H1 (cell line): ENCODE measurements around the gene ST6GALNAC5. TPM values are rescaled to one million over a fixed set of nuclear protein-coding genes. Genes with fewer than 3 reads are reported as not detected.

Source experiments
- CTCF ChIA-PET: fragments of 300-600 bp; sonication (Branson Sonifier 250); formaldehyde crosslinking; loops from one replicate; lab custom pipeline; 2021; ENCODE audit not compliant: partially characterized antibody; lab: Charles Lee
- POLR2A ChIA-PET: fragments of 300-600 bp; sonication (Branson Sonifier 250); formaldehyde crosslinking; loops from one replicate; lab custom pipeline; 2021; ENCODE audit warnings: inconsistent platforms; ENCODE audit not compliant: partially characterized antibody; lab: Charles Lee
- DNase-seq, 2 experiments: peaks; one replicate each; pipeline versions ENCODE4 v3.0.0 to v3.0.0-alpha.2; 2010 to 2022; ENCODE audit warnings: low spot score in 2 of 2, low read depth in 1 of 2, mixed read lengths in 1 of 2
- FAIRE-seq: peaks from 2 replicates; lab custom pipeline; 2011; peaks lifted over from hg19 to GRCh38; lab: Jason Lieb, UNC
- H2AFZ ChIP-seq: 2 replicates; pipeline ENCODE4 v1.8.1; 2012; ENCODE audit warnings: low read length, inconsistent platforms
- H2AK5ac ChIP-seq: 2 replicates; pipeline ENCODE4 v1.6.1; 2013; ENCODE audit warnings: low read depth, low read length
- H2BK120ac ChIP-seq: replicated peaks from 2 replicates; pipeline ENCODE3; 2013; ENCODE audit warnings: low read depth, low read length, inconsistent platforms
- H2BK12ac ChIP-seq: 2 replicates; pipeline ENCODE4 v1.6.1; 2013; ENCODE audit warnings: low read depth, low read length
- H2BK15ac ChIP-seq: 2 replicates; pipeline ENCODE4 v1.6.1; 2013; ENCODE audit warnings: low read length
- H2BK20ac ChIP-seq: 2 replicates; pipeline ENCODE4 v1.6.1; 2013; ENCODE audit warnings: low read length
- H2BK5ac ChIP-seq: 2 replicates; pipeline ENCODE4 v1.6.1; 2013; ENCODE audit warnings: low read depth, low read length
- H3K14ac ChIP-seq: 2 replicates; pipeline ENCODE4 v1.6.1; 2013; ENCODE audit warnings: inconsistent platforms; ENCODE audit not compliant: insufficient read length
- H3K18ac ChIP-seq: 2 replicates; pipeline ENCODE4 v1.6.1; 2013; ENCODE audit warnings: low read length; ENCODE audit errors: extremely low read depth
- H3K23ac ChIP-seq: 2 replicates; pipeline ENCODE4 v1.6.1; 2013; ENCODE audit warnings: inconsistent platforms; ENCODE audit not compliant: insufficient read length
- H3K23me2 ChIP-seq: 2 replicates; pipeline ENCODE4 v1.6.1; 2013; ENCODE audit warnings: low read depth, low read length
- H3K27ac ChIP-seq: 2 replicates; pipeline ENCODE4 v1.6.1; 2011; ENCODE audit warnings: low read depth, low read length, inconsistent platforms
- H3K27me3 ChIP-seq, 4 experiments: replicated peaks in 1 of 4; 1 replicate in 1 of 4; 2 replicates in 3 of 4; pipeline versions ENCODE4 v1.6.1 to v1.8.1; 2011 to 2013; ENCODE audit warnings: low read length in 3 of 4, mild to moderate bottlenecking in 3 of 4, inconsistent platforms in 2 of 4, mixed read lengths in 2 of 4, moderate library complexity in 1 of 4; ENCODE audit not compliant: control insufficient read depth in 3 of 4, insufficient read depth in 3 of 4; ENCODE audit errors: extremely low read depth in 1 of 4
- H3K36me3 ChIP-seq, 4 experiments: 2 replicates each; pipeline versions ENCODE4 v1.6.1 to v1.8.1; 2011 to 2013; ENCODE audit warnings: mild to moderate bottlenecking in 4 of 4, low read length in 3 of 4, moderate library complexity in 2 of 4, control low read depth in 1 of 4, inconsistent platforms in 1 of 4; ENCODE audit not compliant: insufficient read depth in 4 of 4, control insufficient read depth in 2 of 4
- H3K4ac ChIP-seq: replicated peaks from 2 replicates; pipeline ENCODE3; 2013; ENCODE audit warnings: low read length, low read depth, mixed read lengths, inconsistent platforms; ENCODE audit not compliant: insufficient read length
- H3K4me1 ChIP-seq, 4 experiments: replicated peaks in 1 of 4; 1 replicate in 1 of 4; 2 replicates in 3 of 4; pipeline versions ENCODE4 v1.6.1 to v1.8.1; 2011 to 2013; ENCODE audit warnings: low read length in 3 of 4, inconsistent platforms in 2 of 4, mixed read lengths in 1 of 4; ENCODE audit not compliant: insufficient read depth in 4 of 4, control insufficient read depth in 3 of 4
- H3K4me2 ChIP-seq, 2 experiments: 2 replicates each; pipeline versions ENCODE4 v1.6.1 to v1.8.1; 2011 to 2013; ENCODE audit warnings: low read depth in 2 of 2, low read length in 2 of 2, control low read depth in 1 of 2, inconsistent platforms in 1 of 2, mild to moderate bottlenecking in 1 of 2; ENCODE audit not compliant: insufficient read depth in 1 of 2
- H3K4me3 ChIP-seq, 4 experiments: fragments of 200-600, 300-600 bp in 1 of 4; sonication (generic), shearing (Covaris generic), sonication (Bioruptor Twin) in 1 of 4; 2 replicates each; pipeline versions ENCODE4 v1.5.1 to v1.8.1; 2011 to 2016; ENCODE audit warnings: low read length in 4 of 4, low read depth in 3 of 4, control low read depth in 2 of 4, inconsistent platforms in 2 of 4, mild to moderate bottlenecking in 2 of 4, mixed read lengths in 1 of 4, moderate library complexity in 1 of 4; ENCODE audit not compliant: insufficient read depth in 2 of 4; ENCODE audit errors: extremely low read depth in 1 of 4
- H3K56ac ChIP-seq: replicated peaks from 2 replicates; pipeline ENCODE3; 2013; ENCODE audit warnings: low read depth, mild to moderate bottlenecking, mixed read lengths, low read length, inconsistent platforms; ENCODE audit not compliant: insufficient read length
- H3K79me1 ChIP-seq: 2 replicates; pipeline ENCODE4 v1.6.1; 2013; ENCODE audit warnings: low read depth, low read length, control low read depth
- H3K79me2 ChIP-seq, 2 experiments: 2 replicates each; pipeline versions ENCODE4 v1.6.1 to v1.8.1; 2012 to 2013; ENCODE audit warnings: low read length in 2 of 2, mild to moderate bottlenecking in 2 of 2, inconsistent platforms in 1 of 2; ENCODE audit not compliant: insufficient read depth in 2 of 2, control insufficient read depth in 1 of 2
- H3K9ac ChIP-seq, 4 experiments: replicated peaks in 1 of 4; 1 replicate in 1 of 4; 2 replicates in 3 of 4; pipeline versions ENCODE4 v1.6.1 to v1.8.1; 2011 to 2013; ENCODE audit warnings: low read depth in 3 of 4, low read length in 3 of 4, control low read depth in 2 of 4, mild to moderate bottlenecking in 2 of 4, moderate library complexity in 2 of 4, inconsistent platforms in 1 of 4; ENCODE audit errors: extremely low read depth in 1 of 4
- H3K9me3 ChIP-seq, 2 experiments: 2 replicates each; pipeline versions ENCODE4 v1.6.1 to v1.8.1; 2012 to 2013; ENCODE audit warnings: mild to moderate bottlenecking in 2 of 2, moderate library complexity in 2 of 2, control low read depth in 1 of 2, inconsistent platforms in 1 of 2, low read depth in 1 of 2, low read length in 1 of 2, mixed read lengths in 1 of 2; ENCODE audit not compliant: insufficient read depth in 2 of 2
- H4K20me1 ChIP-seq, 2 experiments: replicated peaks in 1 of 2; 2 replicates each; pipeline versions ENCODE3 to v1.8.1; 2011 to 2013; ENCODE audit warnings: inconsistent platforms in 2 of 2, low read length in 2 of 2, mild to moderate bottlenecking in 1 of 2; ENCODE audit not compliant: insufficient read depth in 2 of 2, control insufficient read depth in 1 of 2
- H4K5ac ChIP-seq: 2 replicates; pipeline ENCODE4 v1.6.1; 2013; ENCODE audit warnings: low read length, low read depth, mixed read lengths, inconsistent platforms; ENCODE audit not compliant: insufficient read length
- H4K8ac ChIP-seq: 2 replicates; pipeline ENCODE4 v1.8.0; 2013; ENCODE audit warnings: mild to moderate bottlenecking, moderate library complexity, low read length, inconsistent platforms; ENCODE audit not compliant: insufficient read depth; ENCODE audit errors: extremely low read depth
- H4K91ac ChIP-seq: replicated peaks from 2 replicates; pipeline ENCODE3; 2013; ENCODE audit warnings: low read length, mixed read lengths, inconsistent platforms; ENCODE audit not compliant: insufficient read length
- ATF2 ChIP-seq: IDR thresholded peaks from 2 replicates; pipeline ENCODE4 v1.6.1; 2012; ENCODE audit warnings: low read length, inconsistent platforms
- ATF3 ChIP-seq: IDR thresholded peaks from 2 replicates; pipeline ENCODE4 v1.6.1; 2011; ENCODE audit warnings: low read depth, mild to moderate bottlenecking, low read length; ENCODE audit not compliant: insufficient read depth
- BRCA1 ChIP-seq: IDR thresholded peaks from 2 replicates; pipeline ENCODE4 v1.6.1; 2012; ENCODE audit warnings: low read depth, low read length, improper control_type of control experiment
- GTF2F1 ChIP-seq: IDR thresholded peaks from 2 replicates; pipeline ENCODE4 v1.6.1; 2012; ENCODE audit warnings: low read depth, low read length, improper control_type of control experiment, borderline replicate concordance
- KDM1A ChIP-seq: fragments of 200-600, 300-600 bp; sonication (generic); IDR thresholded peaks from 2 replicates; pipeline ENCODE4 v1.7.1; 2016; ENCODE audit warnings: mild to moderate bottlenecking, low read length, borderline replicate concordance
- MAFK ChIP-seq: IDR thresholded peaks from 2 replicates; pipeline ENCODE4 v1.6.1; 2012; ENCODE audit warnings: low read depth, mild to moderate bottlenecking, improper control_type of control experiment, low read length
- RFX5 ChIP-seq: IDR thresholded peaks from 2 replicates; pipeline ENCODE4 v1.6.1; 2011; ENCODE audit warnings: low read depth, low read length, improper control_type of control experiment, borderline replicate concordance
- ZNF274 ChIP-seq: IDR thresholded peaks from 2 replicates; pipeline ENCODE4 v1.7.0; 2012; ENCODE audit warnings: low read length, borderline replicate concordance; ENCODE audit errors: extremely low read depth
- WGBS, 2 experiments: shearing (Covaris generic) in 1 of 2; methylation state at CpG; one replicate each; pipeline versions ENCODE4 v1.1.6 to v1.1.7; 2013 to 2015; ENCODE audit warnings: low lambda C conversion rate in 2 of 2, mixed read lengths in 2 of 2, inconsistent platforms in 1 of 2, low coverage in 1 of 2, missing lambda C conversion rate in 1 of 2; ENCODE audit not compliant: insufficient replicate concordance in 2 of 2, insufficient coverage in 1 of 2, insufficient read length in 1 of 2; ENCODE audit errors: extremely low coverage in 1 of 2, missing lambda C conversion rate in 1 of 2; 5-methylcytosine and 5-hydroxymethylcytosine counted together
- polyA plus RNA-seq, 7 experiments: library from polyadenylated mRNA; depleted of rRNA in 3 of 7; stranded (reverse) in 5 of 7; unstranded in 2 of 7; fragments of >200 nt in 5 of 7; fragments of 200-250 nt in 2 of 7; gene quantifications; 1 replicate in 5 of 7; 2 replicates in 1 of 7; 4 replicates in 1 of 7; pipeline versions ENCODE4 v1.2.1 to v1.2.3, GENCODE V29; 2011 to 2013; ENCODE audit warnings: missing spikeins in 2 of 7, mixed read lengths in 2 of 7
- total RNA-seq: library from RNA; stranded (reverse); fragmentation: NEBNext Ultra II Directional; extraction: Animal tissue kit (Norgen Biotek cat#: 25700); gene quantifications from 2 replicates; pipeline ENCODE4 v1.2.1, GENCODE V29; 2021

ST6GALNAC5 gene
- total and polyA plus RNA-seq, 2 of the 8 experiments (the other 6 are each of a cell fraction or from before 2014, with no cell fraction given): 6.2 to 7.3 TPM

GRCh38 chr1:77030401-77031105, 163.3 kb downstream of the ST6GALNAC5 start:
- DNase-seq (no peak), FAIRE-seq (no peak)
- no peaks in the 10 kb centered on the region for H4K20me1 ChIP-seq
- H3K4ac ChIP-seq: no peak overlapping the region
- no peak overlapping the region for H3K23ac ChIP-seq
- peaks cover 0 to 5% (median 2%) of the 10 kb centered on the region in 4 experiments; a peak in 3 of 7 replicates for H3K4me1 ChIP-seq
- no peak overlapping the region for H2AK5ac ChIP-seq
- no peak overlapping the region for H2BK15ac ChIP-seq
- no peak overlapping the region for H3K4me2 ChIP-seq
- H2BK5ac ChIP-seq: no peak overlapping the region
- H3K27ac ChIP-seq: no peak overlapping the region
- no peaks in the 10 kb centered on the region for H3K23me2 ChIP-seq
- H3K79me1 ChIP-seq: no peaks in the 10 kb centered on the region
- no peak overlapping the region for H3K9ac ChIP-seq
- TF ChIP-seq GTF2F1 (no peak), ZNF274 (no peak), KDM1A (no peak), BRCA1 (no peak), MAFK (no peak), ATF2 (no peak), ATF3 (no peak), RFX5 (no peak)
- TF ChIP-seq, all 59 proteins: peak for 0
- POLR2A ChIA-PET: interaction anchor here (0.6 to 1.1 kb wide), 2 partner anchors 10 to 13 kb away, joined by 3 read pairs; no protein-coding TSS in a partner anchor
- no peak overlapping the region for H3K4me3 ChIP-seq
- H4K8ac ChIP-seq: no peak overlapping the region
- no peak overlapping the region for H2AFZ ChIP-seq
- no peaks in the 10 kb centered on the region for H3K36me3 ChIP-seq
- no peak overlapping the region for H3K14ac ChIP-seq
- no peak overlapping the region for H2BK120ac ChIP-seq
- no peaks in the 10 kb centered on the region for H3K9me3 ChIP-seq
- no peak overlapping the region for H4K5ac ChIP-seq
- 81% methylated on average over 5 of the region's 5 CpGs; no CpG with 5 or more reads in 1 of the 2 experiments for WGBS, 2 experiments
- no peak overlapping the region for H4K91ac ChIP-seq
- no peak overlapping the region for H2BK12ac ChIP-seq
- no peak overlapping the region for H3K56ac ChIP-seq
- no peak overlapping the region for H3K18ac ChIP-seq
- H2BK20ac ChIP-seq: no peak overlapping the region
- H3K27me3 ChIP-seq: peaks cover 0 to 1% (median 0%) of the 10 kb centered on the region in 4 experiments; a peak in 1 of 7 replicates
- no peaks in the 10 kb centered on the region for H3K79me2 ChIP-seq
- CTCF ChIA-PET: interaction anchor here (0.8 to 1.1 kb wide), 2 partner anchors 12 to 31 kb away, joined by 4 read pairs; no protein-coding TSS in a partner anchor
